ENCODE results near the gene LETMD1.
"Not testable (repeated sequence)": the region's sequence is repeated elsewhere in the genome, so short reads cannot be mapped to it uniquely, and the experiment has no call there.

Gene LETMD1

DNA sequence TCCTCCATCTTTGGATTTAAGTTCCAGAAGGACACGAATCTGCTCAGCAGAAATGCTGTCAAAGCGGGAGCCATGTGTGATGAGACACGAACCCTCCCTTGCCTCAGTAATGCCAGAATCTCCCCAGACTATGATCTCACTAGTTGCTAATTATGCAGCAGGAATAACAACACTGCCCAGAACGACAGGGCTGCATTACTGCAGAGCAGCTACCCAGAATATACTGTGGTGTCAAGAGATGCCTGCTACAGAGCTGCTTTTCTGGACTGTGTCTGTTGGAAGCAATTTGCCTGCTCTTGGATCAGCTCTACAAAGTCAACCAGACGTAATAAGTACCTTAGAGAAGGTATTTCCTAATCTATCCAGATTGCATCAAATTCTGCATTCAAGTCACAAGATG lies 29.8 kb downstream of the LETMD1 start:
- DNase-seq (ENCODE audit: low read depth) = no peak

GRCh38 chr12:51078346-51078745 lies 30.2 kb downstream of the LETMD1 start:
- DNase-seq (ENCODE audit: low read depth) = not testable (repeated sequence)

GRCh38 chr12:51078866-51079265 lies 30.7 kb downstream of the LETMD1 start:
- not testable (repeated sequence) for DNase-seq (ENCODE audit: low read depth)

DNA sequence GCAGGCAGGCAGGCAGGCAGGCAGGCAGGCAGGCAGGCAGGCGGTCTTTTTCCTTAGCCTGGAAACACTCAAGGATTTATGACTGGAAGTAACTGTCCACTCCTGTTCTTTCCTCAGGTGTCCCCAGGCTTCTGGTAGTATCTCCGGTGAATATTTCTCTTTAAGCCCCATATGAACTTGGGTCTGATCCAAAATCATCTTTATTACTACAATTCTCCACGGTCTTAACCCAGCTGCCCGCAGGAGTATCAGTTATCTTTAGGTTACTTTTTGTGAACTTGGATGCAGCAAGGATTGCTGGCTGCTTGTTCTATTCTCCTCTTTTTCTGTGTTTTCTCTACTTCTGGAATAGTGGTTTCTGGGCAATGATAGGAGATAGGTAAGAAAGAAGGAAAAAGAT lies 32.0 kb downstream of the LETMD1 start:
- DNase-seq (ENCODE audit: low read depth) = no peak

- DNase-seq (ENCODE audit: low read depth) = no peak
Observed at GRCh38 chr12:51081421-51081820, 33.3 kb downstream of the LETMD1 start.

DNA sequence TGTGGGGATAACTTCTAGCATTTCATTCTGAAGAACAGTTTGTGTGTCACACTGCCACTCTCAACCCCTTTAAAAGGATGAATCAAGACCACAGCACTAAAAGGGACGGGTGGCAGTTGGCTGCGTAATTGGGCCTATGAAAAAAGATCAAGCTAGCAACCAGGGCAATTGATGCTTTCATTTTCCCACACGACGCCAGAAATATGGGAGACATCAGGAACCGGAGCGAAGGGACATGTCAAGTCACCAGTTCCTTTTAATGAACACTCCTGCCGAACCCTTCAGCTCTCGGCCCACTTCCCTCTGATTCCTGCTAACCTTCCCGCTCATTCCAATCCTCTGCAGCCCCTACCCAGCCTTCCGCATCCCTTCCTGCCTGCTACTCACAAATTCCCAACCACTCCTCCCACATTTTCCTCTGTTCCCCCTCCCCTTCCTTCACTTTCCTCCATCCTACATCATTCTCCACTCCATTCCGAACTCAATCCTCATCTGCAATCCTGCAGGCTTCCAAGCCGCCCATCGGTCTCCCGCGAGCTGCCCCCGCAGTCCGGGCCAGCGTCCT lies 34.5 kb downstream of the LETMD1 start:
- DNase-seq (ENCODE audit: low read depth) = no peak

DNA sequence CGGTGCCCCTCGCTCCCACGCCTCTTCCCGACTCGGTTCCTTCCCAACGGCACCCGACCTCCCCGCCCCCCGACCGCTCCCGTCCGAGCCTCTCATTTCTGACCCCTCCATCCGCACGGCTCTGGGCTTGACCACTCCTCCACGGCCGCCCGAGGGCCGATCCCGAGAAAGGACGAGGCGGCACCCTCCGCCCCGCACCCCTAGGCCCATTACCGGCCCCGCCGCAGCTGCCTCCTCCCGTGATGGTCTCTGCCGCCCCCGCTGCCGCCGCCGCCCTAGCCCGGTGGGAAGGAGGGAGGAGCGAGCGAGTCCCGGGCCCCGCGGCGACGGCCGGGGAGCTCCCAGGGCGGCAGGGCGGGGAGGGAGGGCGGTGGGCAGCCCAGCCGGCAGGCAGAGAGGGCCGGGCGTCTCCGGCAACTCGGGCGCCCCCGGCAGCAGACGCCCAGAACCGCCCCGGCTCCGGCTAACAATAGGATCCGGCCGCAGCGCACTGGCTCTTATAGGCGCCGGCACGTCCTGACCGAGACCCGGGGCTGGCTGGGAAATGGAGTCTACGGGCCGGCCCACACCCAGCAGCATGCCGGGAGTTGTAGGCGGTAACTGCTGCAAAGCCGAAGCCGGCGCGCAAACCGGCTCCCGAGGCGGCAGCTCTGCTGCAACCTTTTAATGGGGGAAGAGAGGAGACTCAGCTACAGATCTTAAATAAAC lies 35.2 kb downstream of the LETMD1 start, which contains the start of gene CSRNP2:
TSS of gene CSRNP2 (minus strand) at position 471 of the 708 bp plus-strand sequence. CDS start 7,035 bp downstream, outside the sequence.
- peak; percentile 72 for DNase-seq (ENCODE audit: low read depth)

DNA sequence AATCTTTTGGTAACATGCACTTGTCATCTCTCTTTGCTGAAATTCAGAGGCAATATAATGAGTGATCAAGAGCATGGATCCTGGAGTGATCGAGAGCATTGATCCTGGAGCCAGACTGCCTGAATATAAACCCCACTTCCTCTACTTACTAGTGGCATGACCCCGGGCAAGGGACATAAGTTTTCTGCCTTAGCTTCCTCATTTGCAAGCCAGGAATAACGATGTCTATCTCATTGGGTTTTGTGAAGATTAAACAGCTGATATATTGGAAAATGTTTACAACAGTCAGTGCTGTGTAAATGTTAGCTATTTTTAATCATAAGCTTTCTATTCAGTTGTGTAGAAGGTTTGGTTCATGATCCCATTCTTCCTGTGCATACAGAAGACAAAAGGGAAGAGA lies 37.6 kb downstream of the LETMD1 start:
- DNase-seq (ENCODE audit: low read depth) = no peak

DNA sequence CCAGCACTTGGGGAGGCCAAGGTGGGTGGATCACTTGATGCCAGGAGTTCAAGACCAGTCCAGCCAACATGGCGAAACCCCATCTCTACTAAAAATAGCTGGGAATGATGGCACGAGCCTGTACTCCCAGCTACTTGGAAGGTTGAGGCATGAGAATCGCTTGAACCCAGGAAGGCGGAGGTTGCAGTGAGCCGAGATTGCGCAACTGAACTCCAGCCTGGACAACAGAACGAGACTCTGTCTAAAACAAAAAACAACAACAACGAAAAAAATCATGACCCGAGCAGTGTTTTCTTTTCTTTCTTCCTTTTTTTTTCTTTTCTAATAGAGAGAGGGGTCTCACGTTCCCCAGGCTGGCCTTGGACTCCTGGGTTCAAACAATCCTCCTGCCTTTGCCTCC lies 38.8 kb downstream of the LETMD1 start:
- no peak for DNase-seq (ENCODE audit: low read depth)

DNA sequence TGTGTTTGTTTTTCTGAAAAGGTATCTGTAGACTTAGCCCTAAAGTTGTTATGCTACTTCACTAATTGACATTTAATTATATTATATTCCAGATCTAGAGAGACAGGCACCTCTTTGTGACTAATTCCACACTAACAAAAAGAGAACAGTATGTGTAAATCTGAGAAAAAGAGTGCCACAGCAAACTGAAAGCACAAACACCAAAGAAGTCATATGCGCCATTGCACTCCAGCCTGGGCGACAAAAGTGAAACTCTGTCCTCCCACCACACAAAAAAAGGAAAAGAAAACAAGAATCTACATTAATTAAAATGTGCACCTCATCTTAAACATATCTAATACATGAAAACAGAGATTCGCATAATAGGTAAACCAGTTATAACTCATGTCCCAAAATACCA lies 39.7 kb downstream of the LETMD1 start:
- no peak for DNase-seq (ENCODE audit: low read depth)

GRCh38 chr12:51090705-51091229 lies 42.6 kb downstream of the LETMD1 start:
- DNase-seq (ENCODE audit: low read depth) = no peak

DNA sequence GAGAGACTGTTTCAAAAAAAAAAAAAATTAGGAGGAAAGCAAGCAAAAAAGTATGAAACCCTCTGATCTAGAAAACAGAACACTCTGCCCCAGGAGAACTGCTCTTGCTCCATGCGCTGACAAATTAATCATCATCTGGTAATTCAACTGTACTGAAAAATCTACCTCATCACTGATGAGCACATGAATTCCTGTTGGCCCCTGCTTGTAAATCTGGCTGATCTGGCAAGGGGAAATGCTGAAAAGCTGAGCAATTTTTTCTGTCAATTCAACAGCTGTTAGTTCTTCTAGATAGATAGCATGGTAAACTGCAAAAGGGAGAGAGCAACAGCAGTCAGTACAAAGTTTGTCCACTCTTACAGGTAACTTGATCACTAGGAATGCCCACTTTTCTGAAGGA lies 50.5 kb downstream of the LETMD1 start:
- DNase-seq (ENCODE audit: low read depth) = no peak

- no peak for DNase-seq (ENCODE audit: low read depth)
Observed at GRCh38 chr12:51103977-51104376, 55.9 kb downstream of the LETMD1 start.

DNA sequence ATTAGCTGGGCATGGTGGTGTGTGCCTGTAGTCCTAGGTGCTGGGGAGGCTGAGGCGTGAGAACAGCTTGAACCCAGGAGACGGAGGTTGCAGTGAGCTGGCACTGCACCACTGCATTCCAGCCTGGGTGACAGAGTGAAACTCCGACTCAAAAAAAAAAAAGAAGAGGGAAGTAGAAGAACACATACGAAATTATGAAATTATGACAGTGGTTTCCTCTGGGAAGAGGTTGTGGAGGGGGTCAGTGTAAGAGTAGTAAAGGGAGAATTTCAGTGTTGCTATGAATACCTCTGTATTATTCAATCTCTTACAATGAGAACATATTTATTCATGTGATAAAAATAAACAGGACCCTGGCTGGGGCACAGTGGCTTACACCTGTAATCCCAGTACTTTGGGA lies 60.0 kb downstream of the LETMD1 start:
- no peak for DNase-seq (ENCODE audit: low read depth)

Data from non-pigmented ciliary epithelial cell (primary cell).